ENCODE data around the gene IL18BP.

- TF ChIP-seq CTCF (IDR thresholded peaks at IDR 0.05; ENCODE audit: borderline replicate concordance, extremely low read depth, low read length, poor library complexity, severe bottlenecking) (no peak), EZH2 (IDR thresholded peaks at IDR 0.05; ENCODE audit: borderline replicate concordance, low read depth, low read length, severe bottlenecking) (no peak)
Measured at GRCh38 chr11:71990701-71991100, 8.0 kb upstream of the IL18BP start.
